ENCODE data around the gene ASB1. TPM values are rescaled to one million over a fixed set of nuclear protein-coding genes. Genes with fewer than 3 reads are reported as not detected.

Gene ASB1
- total and polyA plus RNA-seq, 2 of the 13 experiments (the other 11 are each of a cell fraction or from before 2014, with no cell fraction given) = 48.6 to 49.2 TPM

- no peak for TF ChIP-seq ZNF576 (CRISPR knock-in tag; IDR thresholded peaks at IDR 0.05)
- no peak for TF ChIP-seq PHF8 (CRISPR knock-in tag; IDR thresholded peaks at IDR 0.05)
- TF ChIP-seq HCFC1 (IDR thresholded peaks at IDR 0.05; ENCODE audit: low read depth, low read length) = no peak
- TF ChIP-seq ZNF674 (CRISPR knock-in tag; IDR thresholded peaks at IDR 0.05; ENCODE audit: low read depth) = no peak
- TF ChIP-seq ZNF367 (CRISPR knock-in tag; IDR thresholded peaks at IDR 0.05; ENCODE audit: borderline replicate concordance) = no peak
- TF ChIP-seq THRA (CRISPR knock-in tag; IDR thresholded peaks at IDR 0.05; ENCODE audit: borderline replicate concordance) = peak; percentile 84
- no peak for TF ChIP-seq ZFYVE20 (CRISPR knock-in tag; IDR thresholded peaks at IDR 0.05; ENCODE audit: borderline replicate concordance, low read depth)
- TF ChIP-seq RARA (CRISPR knock-in tag; IDR thresholded peaks at IDR 0.05) = peak; percentile 68
- TF ChIP-seq KAT7 (CRISPR knock-in tag; IDR thresholded peaks at IDR 0.05; ENCODE audit: borderline replicate concordance) = peak; percentile 64; the same call in 1 of the 2 replicates
- TF ChIP-seq ZBTB49 (CRISPR knock-in tag; IDR thresholded peaks at IDR 0.05; ENCODE audit: borderline replicate concordance) = 0 out of 2 replicates have a peak, but pooled peaks have one; percentile 27
- TF ChIP-seq MNT (IDR thresholded peaks at IDR 0.05) = 0 out of 2 replicates have a peak, but pooled peaks have one; percentile 12
- no peak for TF ChIP-seq RBM39 (IDR thresholded peaks at IDR 0.05; ENCODE audit: low read depth, low read length, poor library complexity, severe bottlenecking)
- no peak for TF ChIP-seq GLMP (CRISPR knock-in tag; IDR thresholded peaks at IDR 0.05; ENCODE audit: borderline replicate concordance)
- no peak for TF ChIP-seq TRAFD1 (CRISPR knock-in tag; IDR thresholded peaks at IDR 0.05; ENCODE audit: borderline replicate concordance)
- TF ChIP-seq FOSL1 (CRISPR knock-in tag; IDR thresholded peaks at IDR 0.05; ENCODE audit: borderline replicate concordance) = no peak
- peak; percentile 61; the same call in 1 of the 2 replicates for TF ChIP-seq CREM (IDR thresholded peaks at IDR 0.05)
- no peak for TF ChIP-seq CREM (CRISPR knock-in tag; IDR thresholded peaks at IDR 0.05)
- TF ChIP-seq ZNF644 (CRISPR knock-in tag; IDR thresholded peaks at IDR 0.05; ENCODE audit: low read depth) = 0 out of 2 replicates have a peak, but pooled peaks have one; percentile 15
- TF ChIP-seq NFE2 (CRISPR knock-in tag; IDR thresholded peaks at IDR 0.05) = no peak
These were observed 14.8 kb downstream of the ASB1 start (continued) for GRCh38 chr2:238441262-238442114.

Measured in HepG2 (cell line).